HG03135 (cell line): ENCODE measurements around the gene VSTM4.

Source experiments
- ATAC-seq: cut with Tn5 transposase; IDR thresholded peaks from one replicate; pipeline ENCODE4 v1.9.1; 2021; ENCODE audit warnings: mild to moderate bottlenecking, moderate library complexity; ENCODE audit not compliant: unreplicated experiment

The VSTM4 gene

DNA sequence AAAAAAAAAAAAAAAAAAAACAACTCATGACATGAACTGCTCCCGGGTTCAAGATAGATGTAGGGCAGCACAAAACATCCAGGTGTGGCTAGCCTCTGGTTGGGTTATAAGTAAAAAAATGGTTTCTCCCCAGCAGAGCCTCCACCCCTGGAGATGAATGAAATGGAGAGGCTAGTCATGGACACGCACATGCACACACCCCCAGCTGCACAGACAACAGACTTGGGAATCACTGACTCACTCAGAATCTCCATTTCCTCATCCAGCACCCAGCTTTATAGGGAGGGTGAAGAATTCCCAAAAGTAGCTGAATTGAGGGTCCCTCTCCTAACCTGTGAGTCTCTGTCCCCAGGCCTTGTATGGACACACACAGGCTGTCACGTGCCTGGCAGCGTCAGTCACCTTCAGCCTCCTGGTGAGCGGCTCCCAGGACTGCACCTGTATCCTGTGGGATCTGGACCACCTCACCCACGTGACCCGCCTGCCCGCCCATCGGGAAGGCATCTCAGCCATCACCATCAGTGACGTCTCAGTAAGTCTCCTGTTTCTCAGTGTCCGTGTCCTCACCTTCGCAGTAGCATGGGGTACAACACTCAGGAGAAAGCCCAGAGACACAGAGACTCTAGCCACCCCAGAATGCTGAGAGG lies 140.7 kb downstream of the VSTM4 start:
- no peak for ATAC-seq

DNA sequence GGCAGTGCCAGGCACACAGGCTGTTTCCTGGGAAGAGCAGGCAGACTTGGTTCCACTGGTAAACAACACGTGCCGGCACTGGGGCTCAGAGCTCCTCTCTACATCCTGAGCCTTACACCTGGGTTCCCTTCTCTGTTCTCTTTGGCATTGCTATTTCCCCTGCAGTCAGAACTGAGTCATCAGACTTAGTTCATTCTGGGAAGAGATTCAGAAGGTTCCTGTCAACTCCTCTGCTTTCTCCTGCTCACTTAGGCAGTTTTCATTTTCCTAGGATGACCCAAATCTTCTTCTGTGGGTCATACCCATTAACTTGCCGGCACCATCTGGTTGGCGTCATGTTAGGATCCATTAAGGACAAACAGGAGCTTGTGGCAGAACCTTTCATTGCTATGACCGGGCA lies 142.3 kb downstream of the VSTM4 start:
- no peak for ATAC-seq

DNA sequence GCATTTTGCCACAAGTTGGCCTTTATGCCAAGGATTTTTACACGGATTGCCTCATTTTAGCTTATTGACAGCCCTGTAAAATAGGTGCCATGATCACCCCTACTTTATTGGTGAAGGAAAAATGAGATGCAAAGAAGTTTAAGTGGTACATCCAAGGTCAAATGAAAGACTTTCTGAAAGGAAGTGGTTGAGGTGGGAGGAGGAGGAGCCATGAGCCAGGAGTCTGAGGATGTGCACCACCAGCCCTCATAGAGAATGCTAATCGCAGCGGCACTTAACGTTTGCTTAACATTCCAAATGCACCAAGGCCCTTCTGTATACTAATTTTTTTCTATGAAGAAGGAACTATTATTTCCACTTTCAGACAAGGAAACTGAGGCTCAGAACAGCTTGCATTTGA lies 144.7 kb downstream of the VSTM4 start:
- ATAC-seq, result no peak

DNA sequence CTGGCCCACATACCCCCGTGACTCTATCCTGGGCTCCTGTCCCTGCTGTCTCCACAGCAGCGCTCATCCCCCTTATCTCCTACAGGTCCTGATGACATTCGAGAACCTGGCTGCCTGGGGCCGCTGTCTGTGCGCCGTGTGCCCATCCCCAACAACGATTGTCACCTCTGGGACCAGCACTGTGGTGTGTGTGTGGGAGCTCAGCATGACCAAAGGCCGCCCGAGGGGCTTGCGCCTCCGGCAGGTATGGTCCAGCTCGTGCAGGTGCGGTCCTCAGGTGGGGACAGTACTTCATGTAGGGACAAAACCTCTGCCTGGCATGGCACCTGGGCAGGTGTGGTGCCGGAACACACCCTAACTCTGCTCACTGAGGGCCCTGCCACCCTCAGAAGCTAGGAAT lies 145.3 kb downstream of the VSTM4 start:
- no peak for ATAC-seq

DNA sequence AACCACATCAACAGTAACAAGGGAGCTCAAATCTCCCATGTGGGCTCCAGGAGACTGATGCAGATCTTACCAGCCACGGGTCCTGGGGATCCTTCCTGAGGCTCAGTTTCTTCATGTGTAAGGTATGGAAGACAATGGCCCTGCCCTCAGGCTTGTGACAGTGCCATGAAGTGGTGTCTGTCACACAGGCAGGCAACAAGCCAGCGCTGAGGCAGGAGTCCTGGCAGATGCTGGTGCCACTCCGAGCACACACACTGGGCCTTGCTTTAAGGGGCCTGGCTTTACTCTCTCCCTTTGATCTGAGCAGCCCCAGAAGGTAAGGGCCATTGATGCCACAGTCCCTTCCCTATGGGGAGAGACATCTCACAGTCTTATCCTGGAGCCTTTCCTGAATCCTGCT lies 147.3 kb downstream of the VSTM4 start:
- no peak for ATAC-seq

DNA sequence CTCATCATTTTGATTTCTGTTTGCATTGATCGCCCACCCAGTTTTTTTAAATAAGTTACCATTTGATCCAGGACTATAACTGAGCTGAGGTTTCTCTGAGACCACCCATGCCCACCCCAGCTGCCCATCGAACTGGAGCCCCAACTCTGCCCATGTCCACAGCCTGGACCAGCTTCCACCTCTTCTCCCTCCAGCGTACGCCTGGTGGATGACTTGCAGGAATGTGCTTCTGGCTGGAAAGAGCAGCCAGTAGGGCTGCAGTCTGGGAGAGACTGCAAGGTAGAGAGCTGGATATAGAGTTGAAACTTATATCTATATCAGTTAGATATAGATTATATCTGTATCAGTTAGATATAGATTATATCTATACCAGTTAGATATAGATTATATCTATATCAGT lies 149.9 kb downstream of the VSTM4 start:
- ATAC-seq, result no peak
